KOPT-K1 (cell line): ENCODE measurements around the gene CCER1.
"Not testable (repeated sequence)": the region's sequence is repeated elsewhere in the genome, so short reads cannot be mapped to it uniquely, and the experiment has no call there.

ENCODE experiments used
- H3K27ac ChIP-seq: fragments of 200-600 bp; sonication (generic); 2 replicates; pipeline ENCODE4 v1.5.1; 2016; ENCODE audit warnings: antibody characterized with exemption, mild to moderate bottlenecking, low read depth, low read length; ENCODE audit not compliant: poor library complexity, severe bottlenecking
- H3K36me3 ChIP-seq: fragments of 200-600 bp; sonication (generic); 2 replicates; pipeline ENCODE4 v1.5.1; 2017; ENCODE audit warnings: antibody characterized with exemption, mild to moderate bottlenecking, low read length, moderate library complexity; ENCODE audit not compliant: insufficient read depth
- H3K9me3 ChIP-seq: fragments of 200-600 bp; sonication (generic); 2 replicates; pipeline ENCODE4 v1.5.1; 2017; ENCODE audit warnings: antibody characterized with exemption, low read length, mild to moderate bottlenecking; ENCODE audit not compliant: insufficient read depth, poor library complexity, severe bottlenecking

Gene CCER1, protein sequence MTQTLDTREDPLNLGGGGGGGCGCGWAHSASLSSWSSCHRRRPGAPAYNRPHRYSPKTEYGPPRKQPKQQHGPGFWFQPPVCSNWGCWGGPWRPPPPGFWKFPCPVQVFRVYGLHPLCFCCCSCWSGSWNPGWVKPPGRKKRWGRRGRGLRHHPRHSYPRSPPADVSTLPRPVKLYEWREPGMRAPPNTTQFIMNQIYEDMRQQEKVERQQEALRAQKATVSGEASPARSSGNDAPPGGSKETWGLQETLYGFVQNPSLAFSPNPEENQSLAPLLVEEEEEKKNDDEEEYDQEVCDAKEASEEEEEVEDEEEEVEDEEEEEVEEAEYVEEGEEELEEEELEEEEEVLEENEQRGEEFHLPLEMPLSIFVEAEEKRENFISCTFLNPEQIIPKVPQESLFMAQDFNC

DNA sequence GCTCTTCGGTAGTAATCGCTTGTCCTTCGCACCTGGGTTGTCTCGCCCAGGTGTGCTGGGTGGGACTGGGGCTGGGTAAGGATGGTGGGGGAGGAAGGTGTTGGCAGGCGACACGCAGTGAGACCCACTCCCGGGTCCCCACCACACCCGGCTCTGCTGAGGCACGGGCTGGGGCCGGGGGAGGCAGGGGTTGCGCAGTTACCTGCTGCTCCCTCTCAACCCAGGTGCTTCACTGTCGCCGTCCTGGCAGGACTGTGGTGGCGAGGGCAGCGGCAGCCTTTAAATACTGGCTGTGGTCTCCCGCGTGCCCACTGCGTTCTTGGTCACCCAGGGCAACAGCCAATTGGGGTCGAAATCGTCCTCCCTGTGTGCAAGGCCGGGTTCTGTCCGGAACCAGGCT is at the start of gene CCER1:
TSS of gene CCER1 (minus strand) at position 256 of the 400 bp plus-strand sequence. CDS start 434 bp downstream, outside the sequence.
- H3K9me3 ChIP-seq, result no peaks in the 10 kb centered on the region
- no peaks in the 10 kb centered on the region for H3K36me3 ChIP-seq
- no peak within 1 kb of the TSS for H3K27ac ChIP-seq

DNA sequence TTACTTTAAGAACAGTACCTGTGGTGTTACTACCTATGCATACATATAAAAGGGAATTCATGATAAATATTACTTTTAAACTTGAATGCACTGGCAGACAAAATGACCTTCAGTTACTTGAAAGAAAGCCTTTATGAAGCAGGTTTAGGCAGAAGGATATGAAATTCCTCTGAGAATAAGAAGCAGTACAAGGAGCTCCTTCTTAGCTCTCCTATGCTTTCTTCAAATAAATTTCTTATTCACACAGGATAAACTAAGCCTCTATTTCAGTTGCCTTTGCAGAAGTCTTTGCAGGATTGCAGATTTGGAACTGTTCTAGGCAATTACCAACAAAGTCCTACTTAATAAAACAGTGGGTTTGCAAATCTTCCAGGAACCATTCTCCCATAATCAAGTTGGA is 48.8 kb upstream of the CCER1 start:
- no peak overlapping the region for H3K27ac ChIP-seq
- H3K9me3 ChIP-seq, result no peaks in the 10 kb centered on the region
- no peaks in the 10 kb centered on the region for H3K36me3 ChIP-seq

DNA sequence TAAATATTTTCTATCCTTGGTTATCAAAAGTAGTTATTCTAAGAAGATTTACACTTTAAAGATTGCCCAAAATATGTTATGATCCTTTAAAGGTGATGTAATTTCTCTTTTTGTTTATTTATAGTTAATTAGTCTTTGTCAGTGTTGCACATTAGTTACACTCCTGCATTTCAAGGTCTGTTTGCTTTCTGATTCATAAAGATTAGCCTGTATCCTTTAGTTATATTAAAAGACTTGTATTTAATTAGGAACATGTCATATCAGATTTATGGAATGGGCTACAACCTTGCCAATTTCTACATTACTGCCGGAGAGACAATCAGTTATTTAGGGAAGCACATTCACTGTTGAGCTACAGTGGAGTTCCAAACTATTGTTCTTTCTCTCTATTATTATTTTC is 46.3 kb upstream of the CCER1 start:
- Histone ChIP-seq H3K9me3 (no peaks in the 10 kb centered on the region), H3K27ac (no peak overlapping the region), H3K36me3 (no peaks in the 10 kb centered on the region)

DNA sequence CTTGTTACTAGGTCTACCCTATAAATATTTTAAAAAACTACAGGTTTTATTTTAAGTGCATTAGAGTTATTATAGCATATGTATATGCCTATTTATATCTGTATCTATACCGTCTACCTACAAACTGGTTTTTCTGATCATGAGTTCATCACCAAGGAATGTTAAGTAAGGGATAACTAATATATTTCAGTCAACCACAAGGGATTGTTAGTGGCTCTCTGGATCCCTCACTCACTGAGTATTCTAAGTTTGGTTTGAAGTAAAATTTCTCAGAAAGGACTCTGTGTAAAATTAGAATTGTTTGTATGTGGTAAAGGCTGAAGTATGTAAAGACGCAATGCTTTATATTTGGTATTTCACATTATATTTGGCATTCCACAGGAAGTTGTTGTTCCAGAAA is 45.0 kb upstream of the CCER1 start:
- Histone ChIP-seq H3K27ac (no peak overlapping the region), H3K36me3 (no peaks in the 10 kb centered on the region), H3K9me3 (no peaks in the 10 kb centered on the region)

DNA sequence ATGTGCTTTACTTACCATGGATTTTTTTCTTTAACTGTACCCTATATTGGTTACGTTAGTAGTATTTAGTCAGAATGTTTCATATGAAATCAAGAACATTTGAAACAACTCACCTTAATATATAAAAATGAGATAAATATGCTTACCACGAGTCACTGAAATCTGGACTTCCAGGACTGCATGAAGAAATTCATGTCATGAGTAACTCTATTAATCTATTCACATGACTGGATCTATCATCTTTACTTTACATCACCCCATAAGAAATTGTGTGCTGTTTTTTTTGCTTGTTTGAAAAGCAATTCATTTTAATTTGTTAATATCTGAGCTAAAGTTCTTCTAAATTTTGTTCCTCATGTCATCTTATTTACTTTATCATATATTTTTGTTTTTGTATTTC is 44.6 kb upstream of the CCER1 start:
- H3K9me3 ChIP-seq, result no peaks in the 10 kb centered on the region
- no peak overlapping the region for H3K27ac ChIP-seq
- no peaks in the 10 kb centered on the region for H3K36me3 ChIP-seq

DNA sequence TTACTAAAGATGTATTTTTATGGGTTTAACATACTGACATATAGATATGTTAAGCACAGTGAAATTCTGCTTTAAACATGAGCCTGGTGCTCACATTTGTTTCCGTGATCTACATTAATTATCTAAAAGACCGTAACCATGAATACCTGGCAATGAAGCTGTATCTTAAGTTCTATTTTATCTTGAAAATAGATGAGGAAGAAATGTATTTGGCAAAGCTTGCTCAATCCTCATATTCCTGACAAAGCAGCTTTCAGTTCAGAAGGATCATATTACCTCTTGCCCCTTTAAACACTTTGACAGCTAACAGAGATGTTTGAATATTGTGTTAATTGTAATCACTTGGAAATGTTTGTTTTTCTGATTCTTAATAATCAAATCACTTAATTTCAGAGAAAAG is 40.0 kb upstream of the CCER1 start:
- Histone ChIP-seq H3K27ac (no peak overlapping the region), H3K9me3 (no peaks in the 10 kb centered on the region), H3K36me3 (no peaks in the 10 kb centered on the region)

DNA sequence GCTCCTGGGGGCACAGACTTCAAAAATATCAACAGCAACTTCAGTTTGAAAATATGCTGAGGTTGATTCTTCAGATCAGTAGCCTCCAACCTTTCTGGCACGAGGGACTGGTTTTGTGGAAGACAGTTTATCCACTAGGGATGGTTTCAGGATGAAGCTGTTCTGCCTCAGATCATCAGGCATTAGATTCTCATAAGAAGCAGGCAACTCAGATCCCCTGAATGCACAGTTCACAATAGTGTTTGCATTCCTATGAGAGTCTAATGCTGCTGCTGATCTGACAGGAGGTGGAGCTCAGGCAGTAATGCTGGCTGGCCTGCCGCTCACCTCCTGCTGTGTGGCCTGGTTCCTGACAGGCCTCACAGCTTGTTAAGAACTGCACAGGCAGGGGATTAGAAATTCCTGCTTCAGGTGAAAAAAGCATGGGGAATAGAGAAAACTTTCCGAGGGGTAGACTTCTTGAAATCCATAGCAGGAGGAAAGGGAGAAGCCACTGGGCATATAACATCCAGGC is 37.0 kb upstream of the CCER1 start:
- Histone ChIP-seq H3K36me3 (no peaks in the 10 kb centered on the region), H3K27ac (no peak overlapping the region), H3K9me3 (no peaks in the 10 kb centered on the region)

DNA sequence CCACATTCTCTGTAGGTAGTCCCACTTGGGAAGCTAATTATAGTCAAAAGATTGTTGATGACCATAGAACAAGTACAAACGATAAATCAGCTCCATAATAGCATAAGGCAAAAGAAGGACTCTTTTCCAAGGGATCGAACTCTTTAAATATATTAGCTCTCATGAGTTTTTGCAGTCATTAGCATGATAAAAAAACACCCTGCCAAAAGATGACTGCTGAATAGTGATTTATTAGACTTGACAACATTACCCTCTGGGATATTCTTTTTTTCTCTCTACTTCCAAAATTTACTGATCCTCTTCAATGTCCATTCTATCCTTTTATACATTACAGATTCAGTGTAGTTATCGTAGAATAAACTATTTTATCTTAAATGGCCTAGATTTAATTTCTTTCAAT is 35.6 kb upstream of the CCER1 start:
- H3K27ac ChIP-seq, result no peak overlapping the region
- H3K36me3 ChIP-seq, result no peaks in the 10 kb centered on the region
- no peaks in the 10 kb centered on the region for H3K9me3 ChIP-seq

DNA sequence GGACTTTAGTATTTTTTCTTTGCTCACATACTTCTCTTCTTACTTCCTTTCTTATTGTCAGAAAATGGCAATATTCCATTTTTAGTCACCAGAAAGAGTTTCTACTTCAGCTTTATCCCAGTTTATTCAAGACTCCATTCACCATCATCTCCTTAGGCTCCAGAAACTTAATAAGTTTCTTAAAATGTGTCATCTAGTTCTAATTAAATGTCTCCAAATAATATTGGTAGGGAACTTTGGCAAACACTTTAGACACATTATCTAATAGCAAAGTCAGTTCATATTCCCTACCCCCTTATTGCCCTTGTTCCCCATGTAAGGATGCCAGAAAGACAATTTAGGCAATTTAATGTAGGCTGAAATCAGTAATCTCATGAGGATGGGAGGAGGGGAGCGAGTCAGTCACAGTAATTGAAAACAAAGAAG is 34.7 kb upstream of the CCER1 start:
- Histone ChIP-seq H3K27ac (no peak overlapping the region), H3K9me3 (no peaks in the 10 kb centered on the region), H3K36me3 (no peaks in the 10 kb centered on the region)

DNA sequence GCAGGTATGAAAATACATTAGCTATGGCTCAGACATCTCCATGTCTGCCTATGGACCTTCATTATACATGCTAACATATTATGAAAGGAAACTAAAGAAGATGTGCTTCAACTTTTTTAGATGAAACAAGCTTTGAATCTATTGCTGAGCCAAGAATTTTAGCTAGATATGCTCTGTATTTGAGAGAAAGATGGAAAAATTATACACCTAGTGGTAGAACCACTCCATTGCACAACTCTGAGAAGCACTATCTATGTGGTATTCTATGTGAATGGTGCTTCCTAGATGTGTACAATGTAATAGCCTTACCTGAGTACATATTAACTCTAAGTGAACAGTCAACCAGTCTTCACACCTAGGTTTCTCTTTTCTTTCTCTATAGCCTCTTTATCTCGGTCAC is 32.5 kb upstream of the CCER1 start:
- no peaks in the 10 kb centered on the region for H3K36me3 ChIP-seq
- no peaks in the 10 kb centered on the region for H3K9me3 ChIP-seq
- no peak overlapping the region for H3K27ac ChIP-seq

DNA sequence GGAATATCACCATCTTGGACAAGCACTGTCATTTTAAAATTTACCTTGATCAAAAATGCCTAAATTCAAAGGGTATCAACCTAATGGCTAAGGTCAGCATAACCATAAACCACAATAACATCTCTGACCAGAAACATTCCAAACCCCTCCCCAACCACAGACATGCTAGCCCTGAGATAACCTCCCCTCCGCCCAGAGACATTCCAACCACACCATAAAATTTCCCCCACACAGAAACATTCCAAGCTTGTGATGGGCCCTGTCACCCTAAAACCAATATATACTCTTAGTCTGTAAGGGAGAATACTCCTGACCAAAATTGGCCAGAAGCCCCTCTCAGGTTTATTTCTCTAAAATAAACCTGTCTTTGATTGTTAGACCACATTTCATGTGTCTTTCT is 32.1 kb upstream of the CCER1 start:
- Histone ChIP-seq H3K9me3 (no peaks in the 10 kb centered on the region), H3K36me3 (no peaks in the 10 kb centered on the region), H3K27ac (no peak overlapping the region)

DNA sequence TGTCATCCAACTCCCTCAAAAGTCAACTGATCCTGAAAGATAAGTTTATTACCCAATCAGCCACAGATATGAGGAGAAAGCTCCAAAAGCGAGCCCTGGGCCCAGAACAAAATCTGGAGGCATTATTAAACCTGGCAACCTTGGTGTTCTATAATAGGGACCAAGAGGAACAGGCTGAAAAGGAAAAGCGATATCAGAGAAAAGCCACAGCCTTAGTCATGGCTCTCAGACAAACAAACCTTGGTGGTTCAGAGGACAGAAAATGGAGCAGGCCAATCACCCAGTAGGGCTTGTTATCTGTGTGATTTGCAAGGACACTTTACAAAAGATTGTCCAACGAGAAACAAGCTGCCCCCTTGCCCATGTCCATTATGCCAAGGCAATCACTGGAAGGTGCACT is 30.4 kb upstream of the CCER1 start:
- not testable (repeated sequence) for H3K9me3 ChIP-seq, H3K27ac ChIP-seq, H3K36me3 ChIP-seq

DNA sequence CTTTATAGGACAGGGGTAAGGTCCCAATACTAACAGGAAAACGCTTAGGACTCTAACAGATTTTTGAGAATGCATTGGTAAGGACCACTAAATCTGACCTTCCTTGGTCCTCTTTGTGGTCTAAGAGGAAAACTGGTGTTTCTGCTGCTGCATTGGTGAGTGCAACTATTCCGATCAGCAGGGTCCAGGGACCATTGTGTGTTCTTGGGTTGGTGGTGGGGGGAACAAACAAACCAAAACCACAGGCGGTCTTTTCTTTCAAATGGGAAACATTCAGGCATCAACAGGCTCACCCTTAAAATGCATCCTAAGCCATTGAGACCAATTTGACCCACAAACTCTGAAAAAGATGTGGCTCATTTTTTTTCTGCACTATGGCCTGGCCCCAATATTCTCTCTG is 29.1 kb upstream of the CCER1 start:
- Histone ChIP-seq H3K27ac (no peak overlapping the region), H3K9me3 (no peaks in the 10 kb centered on the region), H3K36me3 (no peaks in the 10 kb centered on the region)

DNA sequence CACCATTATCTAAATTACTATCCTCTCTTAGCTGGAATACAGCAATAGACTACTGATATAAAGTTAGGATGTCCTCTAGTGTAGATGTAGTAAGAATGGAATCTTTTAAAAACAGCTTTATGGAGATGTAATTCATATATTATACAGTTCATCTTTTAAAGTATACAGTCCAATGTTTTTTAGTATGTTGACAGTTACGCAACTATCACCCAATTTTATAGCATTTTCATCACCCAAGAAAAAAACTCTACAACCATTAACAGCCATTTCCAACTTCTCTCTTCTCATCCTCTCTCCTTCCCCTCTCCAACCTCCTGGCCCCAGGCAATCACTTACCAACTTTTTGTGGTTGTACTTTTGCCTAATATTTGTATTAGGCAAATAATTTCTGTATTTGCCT is 27.2 kb upstream of the CCER1 start:
- no peaks in the 10 kb centered on the region for H3K36me3 ChIP-seq
- H3K9me3 ChIP-seq, result no peaks in the 10 kb centered on the region
- H3K27ac ChIP-seq, result no peak overlapping the region

DNA sequence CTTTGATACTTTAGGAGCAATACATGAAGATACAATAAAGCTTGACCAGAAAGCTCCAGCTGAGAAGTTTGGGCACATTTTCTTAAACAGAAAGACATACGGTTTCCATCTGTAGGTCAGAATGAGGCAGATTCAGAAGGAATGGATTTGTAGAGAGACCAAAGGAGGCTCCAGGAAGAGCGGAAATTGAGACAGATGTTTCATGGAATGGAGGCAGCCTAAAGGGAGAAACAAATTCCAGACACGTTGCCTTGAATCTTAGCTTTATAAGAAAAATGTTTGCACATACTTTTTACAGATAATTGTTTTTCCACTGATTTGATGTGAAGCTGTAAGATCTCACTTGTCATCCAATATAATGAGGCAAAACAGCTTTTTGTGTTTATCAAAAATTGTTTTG is 25.0 kb upstream of the CCER1 start:
- H3K27ac ChIP-seq, result no peak overlapping the region
- H3K36me3 ChIP-seq, result no peaks in the 10 kb centered on the region
- H3K9me3 ChIP-seq, result no peaks in the 10 kb centered on the region

DNA sequence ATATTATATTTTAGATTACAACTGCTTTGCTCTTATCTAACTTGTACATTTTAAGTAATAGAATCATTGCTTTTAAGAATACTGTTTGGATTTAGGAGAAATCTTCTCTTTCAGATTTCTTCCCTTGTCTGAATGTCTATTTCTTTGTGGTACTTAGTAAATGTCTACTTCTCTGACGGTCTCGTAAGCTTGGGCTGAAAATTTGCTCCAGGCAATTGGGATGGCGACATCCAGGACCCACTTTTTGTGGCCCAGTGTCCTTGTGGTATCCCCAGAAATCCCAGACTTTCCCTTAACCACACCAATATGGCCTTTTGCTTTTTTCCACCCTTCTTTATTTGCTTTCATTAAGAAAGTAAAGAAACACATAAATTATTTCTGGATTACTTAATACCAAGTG is 24.0 kb upstream of the CCER1 start:
- Histone ChIP-seq H3K9me3 (no peaks in the 10 kb centered on the region), H3K27ac (no peak overlapping the region), H3K36me3 (no peaks in the 10 kb centered on the region)
